BLaER1 (cell line): ENCODE measurements around the gene PPP1R7.
"Not testable (repeated sequence)": the region's sequence is repeated elsewhere in the genome, so short reads cannot be mapped to it uniquely, and the experiment has no call there.

Source experiments
- H3K27ac ChIP-seq: shearing (Covaris generic); formaldehyde crosslinking; 2 replicates; pipeline ENCODE4 v1.8.1; 2022
- H3K27me3 ChIP-seq: shearing (Covaris generic); formaldehyde crosslinking; 2 replicates; pipeline ENCODE4 v1.8.1; 2022
- H3K36me3 ChIP-seq: shearing (Covaris generic); formaldehyde crosslinking; 2 replicates; pipeline ENCODE4 v1.8.1; 2022
- H3K4me1 ChIP-seq: shearing (Covaris generic); formaldehyde crosslinking; 2 replicates; pipeline ENCODE4 v1.8.1; 2022
- H3K4me2 ChIP-seq: shearing (Covaris generic); formaldehyde crosslinking; 2 replicates; pipeline ENCODE4 v1.8.1; 2022
- H3K4me3 ChIP-seq: shearing (Covaris generic); formaldehyde crosslinking; 2 replicates; pipeline ENCODE4 v1.8.1; 2022
- H3K9ac ChIP-seq: shearing (Covaris generic); formaldehyde crosslinking; 2 replicates; pipeline ENCODE4 v1.8.1; 2022
- H3K9me3 ChIP-seq: shearing (Covaris generic); formaldehyde crosslinking; 2 replicates; pipeline ENCODE4 v1.8.1; 2022
- H4K20me1 ChIP-seq: shearing (Covaris generic); formaldehyde crosslinking; 2 replicates; pipeline ENCODE4 v1.8.1; 2022
- Cebpa-rat ChIP-seq: shearing (Covaris generic); IDR thresholded peaks from 2 replicates; pipeline ENCODE4 v1.8.1; 2022

The PPP1R7 gene, protein sequence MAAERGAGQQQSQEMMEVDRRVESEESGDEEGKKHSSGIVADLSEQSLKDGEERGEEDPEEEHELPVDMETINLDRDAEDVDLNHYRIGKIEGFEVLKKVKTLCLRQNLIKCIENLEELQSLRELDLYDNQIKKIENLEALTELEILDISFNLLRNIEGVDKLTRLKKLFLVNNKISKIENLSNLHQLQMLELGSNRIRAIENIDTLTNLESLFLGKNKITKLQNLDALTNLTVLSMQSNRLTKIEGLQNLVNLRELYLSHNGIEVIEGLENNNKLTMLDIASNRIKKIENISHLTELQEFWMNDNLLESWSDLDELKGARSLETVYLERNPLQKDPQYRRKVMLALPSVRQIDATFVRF

DNA sequence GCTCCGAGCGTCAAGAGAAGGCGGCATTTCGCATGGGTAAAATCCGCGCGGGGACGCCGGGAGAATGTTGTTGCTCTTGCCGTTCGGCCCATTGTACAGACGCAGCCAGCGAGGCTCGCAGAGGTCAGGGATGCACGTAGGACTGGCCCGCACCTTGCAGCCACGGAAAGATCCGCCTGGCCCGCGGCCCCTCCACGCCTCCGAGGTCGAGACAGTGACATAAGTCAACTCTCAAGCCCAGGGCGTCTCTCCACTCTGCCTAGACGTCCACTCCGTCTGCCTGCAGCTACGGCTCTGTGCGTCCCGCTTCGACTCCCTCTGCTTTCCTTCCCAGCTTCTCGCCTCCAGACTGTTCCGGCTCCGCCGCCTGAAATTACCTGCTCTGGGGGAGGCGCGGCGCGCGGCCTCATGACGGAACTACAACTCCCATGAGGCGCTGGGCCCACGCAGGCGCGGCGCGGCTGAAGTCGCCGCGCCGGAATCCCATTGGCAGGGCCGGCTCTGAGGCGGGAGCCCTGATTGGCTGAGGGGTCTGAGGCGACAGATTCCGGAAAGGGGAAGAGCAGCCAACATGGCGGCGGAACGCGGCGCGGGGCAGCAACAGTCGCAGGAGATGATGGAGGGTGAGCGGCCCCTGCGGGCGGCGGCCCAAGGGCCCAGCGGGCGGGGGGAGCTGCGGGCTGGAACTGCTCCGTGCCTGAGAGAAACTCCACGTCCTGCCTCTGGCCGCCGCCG is at the start of gene PPP1R7:
Gene PPP1R7, plus strand, starts transcription at position 543 of the 735 bp plus-strand sequence. Its CDS starts 29 bp downstream, at position 572.
- Histone ChIP-seq H3K4me1 (peaks cover 49% of the 10 kb centered on the region), H3K9ac (peak within 1 kb of the TSS; percentile 84), H3K27me3 (no peaks in the 10 kb centered on the region), H3K9me3 (no peaks in the 10 kb centered on the region), H3K4me2 (peak within 1 kb of the TSS; percentile 98), H3K27ac (peak within 1 kb of the TSS; percentile 82), H4K20me1 (peaks cover 44% of the 10 kb centered on the region), H3K4me3 (peak within 1 kb of the TSS; percentile 93), H3K36me3 (peaks cover 19% of the 10 kb centered on the region)
- TF ChIP-seq Cebpa-rat = no peak

DNA sequence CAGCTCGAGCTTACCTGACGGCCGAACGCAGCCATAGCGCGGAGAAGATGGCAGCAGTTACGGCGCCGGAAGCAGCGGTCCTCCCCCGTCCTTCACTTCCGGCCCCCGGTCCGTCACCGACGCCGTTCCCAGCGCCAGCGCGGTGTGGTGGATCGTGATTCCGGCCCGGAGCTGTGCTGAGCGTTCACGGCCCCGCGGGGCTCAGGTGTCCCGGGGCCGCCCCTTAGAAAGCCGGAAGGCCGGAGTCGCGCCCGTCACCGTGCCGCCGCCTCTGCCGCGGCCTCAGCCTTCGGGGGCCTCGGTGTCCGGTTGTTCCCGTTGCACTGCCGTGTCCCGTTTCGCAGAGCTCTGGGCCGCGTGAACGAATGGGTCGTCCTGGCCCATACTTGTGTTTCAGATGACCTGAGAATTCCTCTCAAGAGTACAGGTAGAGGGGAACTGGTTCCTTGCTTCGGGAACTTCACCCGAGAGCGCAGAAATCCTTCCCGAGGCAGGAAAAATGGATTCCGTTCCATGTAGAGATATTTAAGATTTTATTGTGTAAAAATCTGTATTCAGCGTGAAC is 47.9 kb upstream of the PPP1R7 start, which contains the start of gene MTERF4:
Gene MTERF4, minus strand, starts transcription at position 49 of the 565 bp plus-strand sequence. Its CDS starts 14 bp downstream, at position 35.
- Histone ChIP-seq H3K9me3 (no peaks in the 10 kb centered on the region), H3K9ac (peak within 1 kb of the TSS; percentile 89), H3K36me3 (peaks cover 49% of the 10 kb centered on the region), H3K4me2 (peak within 1 kb of the TSS; percentile 97), H4K20me1 (peaks cover 23% of the 10 kb centered on the region), H3K27me3 (no peaks in the 10 kb centered on the region), H3K4me1 (peaks cover 46% of the 10 kb centered on the region), H3K4me3 (peak within 1 kb of the TSS; percentile 85), H3K27ac (peak within 1 kb of the TSS; percentile 91)
- TF ChIP-seq Cebpa-rat = no peak

DNA sequence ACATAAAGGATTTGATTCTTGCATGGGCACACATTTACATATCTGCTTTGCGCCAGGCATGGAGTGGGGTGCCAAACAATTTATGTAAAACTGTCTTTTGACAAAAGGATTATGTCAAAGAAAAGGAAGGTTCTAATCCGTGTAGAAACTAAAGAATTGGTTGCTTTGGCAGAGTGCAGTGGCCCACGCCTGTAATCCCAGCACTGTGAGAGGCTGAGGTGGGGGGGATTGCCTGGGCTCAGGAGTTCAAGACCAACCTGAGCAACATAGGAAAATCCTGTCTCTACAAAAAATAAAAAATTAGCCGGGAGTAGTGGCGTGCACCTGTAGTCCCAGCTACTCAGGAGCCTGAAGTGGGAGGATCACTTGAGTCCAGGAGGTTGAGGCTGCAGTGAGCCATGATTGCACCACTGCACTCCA is 47.1 kb upstream of the PPP1R7 start:
- Histone ChIP-seq H3K4me1 (peaks cover 48% of the 10 kb centered on the region), H3K4me3 (peak overlapping the region; percentile 85), H3K4me2 (peak overlapping the region; percentile 97), H4K20me1 (peaks cover 15% of the 10 kb centered on the region), H3K27me3 (no peaks in the 10 kb centered on the region), H3K9me3 (no peaks in the 10 kb centered on the region), H3K36me3 (peaks cover 49% of the 10 kb centered on the region), H3K9ac (peak overlapping the region; percentile 89), H3K27ac (peak overlapping the region; percentile 91)
- TF ChIP-seq Cebpa-rat = no peak

DNA sequence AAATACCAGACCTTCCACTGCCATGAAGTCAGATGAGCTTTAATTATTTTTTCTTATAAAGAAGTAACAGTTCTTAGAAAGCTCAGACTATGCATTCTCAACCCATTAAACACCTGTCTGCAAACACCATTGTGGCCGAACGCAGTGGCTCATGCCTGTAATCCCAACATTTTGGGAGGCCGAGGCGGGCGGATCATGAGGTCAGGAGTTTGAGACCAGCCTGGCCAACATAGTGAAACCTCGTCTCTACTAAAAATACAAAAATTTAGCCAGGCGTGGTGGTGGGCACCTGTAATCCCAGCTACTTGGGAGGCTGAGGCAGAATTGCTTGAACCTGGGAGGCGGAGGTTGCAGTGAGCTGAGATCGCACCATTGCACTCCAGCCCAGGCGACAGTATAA is 45.7 kb upstream of the PPP1R7 start:
- H3K4me2 ChIP-seq, H3K4me3 ChIP-seq, H3K9ac ChIP-seq, H4K20me1 ChIP-seq, H3K27ac ChIP-seq, H3K27me3 ChIP-seq, H3K9me3 ChIP-seq: not testable (repeated sequence)
- peaks cover 59% of the 10 kb centered on the region for H3K4me1 ChIP-seq
- peaks cover 45% of the 10 kb centered on the region for H3K36me3 ChIP-seq

DNA sequence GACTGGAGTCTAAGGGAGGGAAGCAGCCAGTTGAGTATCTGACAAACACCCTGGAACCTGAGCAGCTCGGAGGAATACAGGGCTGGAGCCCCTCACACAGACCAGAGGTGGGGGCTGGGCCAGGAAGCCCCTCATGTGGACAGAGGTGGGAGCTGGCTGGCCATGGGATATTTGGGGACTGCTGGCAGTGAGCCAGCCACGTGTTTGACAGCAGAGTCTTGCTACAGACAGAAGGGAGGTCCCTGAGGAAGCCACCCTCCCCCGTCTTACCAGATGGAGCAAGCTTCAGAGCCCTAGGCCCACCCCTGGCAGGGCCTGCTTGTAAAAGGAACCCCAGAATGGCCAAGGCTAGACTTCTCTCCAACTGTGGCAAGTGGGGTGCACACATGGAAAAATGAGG is 44.6 kb upstream of the PPP1R7 start:
- H3K36me3 ChIP-seq = peaks cover 41% of the 10 kb centered on the region
- H4K20me1 ChIP-seq = no peaks in the 10 kb centered on the region
- no peaks in the 10 kb centered on the region for H3K9me3 ChIP-seq
- H3K4me1 ChIP-seq = peaks cover 60% of the 10 kb centered on the region
- peak overlapping the region; percentile 49 for H3K4me2 ChIP-seq
- peak overlapping the region; percentile 36; the same call in 1 of the 2 replicates for H3K9ac ChIP-seq
- TF ChIP-seq Cebpa-rat = no peak
- H3K27ac ChIP-seq = no peak overlapping the region
- no peak overlapping the region for H3K4me3 ChIP-seq
- no peaks in the 10 kb centered on the region for H3K27me3 ChIP-seq

DNA sequence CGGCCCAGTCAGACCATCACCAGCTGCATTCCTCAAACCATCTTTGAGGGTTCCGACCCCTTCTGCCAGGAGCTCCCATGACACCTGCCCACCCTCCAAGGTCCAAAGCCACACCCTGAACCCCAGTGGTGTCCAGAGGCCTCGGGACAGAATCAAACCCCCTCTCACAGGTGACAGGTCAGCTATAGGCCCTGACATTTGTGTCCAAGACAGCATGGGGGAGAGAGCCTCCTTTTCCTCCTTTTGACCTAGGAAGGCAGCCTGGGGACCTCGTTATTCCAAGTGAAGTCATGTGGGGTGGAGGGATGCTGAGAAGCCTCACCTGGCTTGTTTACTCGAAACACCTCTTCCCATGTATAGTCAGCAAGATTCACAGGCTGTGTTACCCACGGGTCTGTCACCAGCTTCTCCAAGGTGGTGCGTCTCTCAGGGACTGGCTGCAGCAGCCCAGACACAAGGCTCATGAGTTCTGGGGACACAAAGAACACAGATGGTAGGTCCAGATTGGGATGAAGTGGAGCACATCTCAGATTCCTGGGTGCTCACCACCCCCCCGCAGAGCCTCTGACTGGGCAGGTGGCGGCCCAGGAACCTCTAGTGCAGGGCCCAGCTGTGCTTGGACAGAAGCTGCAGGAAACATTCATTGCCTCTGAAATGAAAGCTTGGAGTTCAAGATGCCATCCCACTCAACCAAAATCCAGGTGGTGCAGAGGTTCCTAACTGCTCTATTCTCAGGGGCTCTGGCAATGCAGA is 43.1 kb upstream of the PPP1R7 start:
- Histone ChIP-seq H4K20me1 (no peaks in the 10 kb centered on the region), H3K4me1 (peaks cover 65% of the 10 kb centered on the region), H3K27me3 (no peaks in the 10 kb centered on the region), H3K4me2 (no peak overlapping the region), H3K9me3 (no peaks in the 10 kb centered on the region), H3K36me3 (peaks cover 44% of the 10 kb centered on the region), H3K9ac (no peak overlapping the region), H3K27ac (no peak overlapping the region), H3K4me3 (no peak overlapping the region)
- TF ChIP-seq Cebpa-rat = no peak

DNA sequence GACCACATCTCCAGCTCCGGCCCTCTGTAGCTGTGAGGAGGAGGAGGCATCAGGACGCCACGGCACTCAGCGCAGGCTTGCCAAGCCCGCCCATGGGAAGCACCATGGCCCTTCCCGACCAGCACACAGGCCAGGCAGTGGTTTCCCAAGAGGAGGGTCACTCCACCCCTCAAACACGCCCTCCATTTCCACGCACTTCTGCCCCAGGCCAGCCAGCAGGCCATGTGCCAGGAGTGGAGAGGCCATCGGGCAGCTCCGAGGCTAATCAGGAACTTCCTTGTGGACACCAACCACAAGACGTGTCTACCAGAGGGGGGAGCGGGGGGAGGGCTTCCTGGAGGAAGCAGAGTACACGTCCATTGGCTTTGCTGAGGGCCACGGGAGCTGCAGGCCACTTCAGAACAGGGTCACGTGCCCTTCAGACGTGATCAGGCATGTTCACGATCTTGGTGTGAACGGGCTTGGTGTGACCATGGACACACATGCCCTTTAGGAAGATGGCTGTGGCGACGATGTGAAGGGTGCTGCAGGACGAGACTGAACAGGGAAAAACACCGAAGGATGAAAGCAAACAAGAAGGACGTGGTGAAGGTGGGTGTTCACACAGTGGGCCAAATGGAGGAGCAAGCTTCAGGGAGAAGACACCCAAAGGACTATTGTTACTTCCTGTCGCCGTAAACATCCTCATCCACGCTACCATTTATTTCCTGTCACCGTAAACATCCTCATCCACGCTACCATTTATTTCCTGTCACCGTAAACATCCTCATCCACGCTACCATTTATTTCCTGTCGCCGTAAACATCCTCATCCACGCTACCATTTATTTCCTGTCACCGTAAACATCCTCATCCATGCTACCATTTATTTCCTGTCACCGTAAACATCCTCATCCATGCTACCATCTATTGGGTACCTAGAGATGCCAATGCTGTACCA is 41.7 kb upstream of the PPP1R7 start:
- Histone ChIP-seq H3K4me3 (no peak overlapping the region), H3K9me3 (no peaks in the 10 kb centered on the region), H4K20me1 (no peaks in the 10 kb centered on the region), H3K36me3 (peaks cover 54% of the 10 kb centered on the region), H3K4me1 (peaks cover 61% of the 10 kb centered on the region), H3K27me3 (no peaks in the 10 kb centered on the region), H3K9ac (no peak overlapping the region), H3K27ac (peak overlapping the region; percentile 20; the same call in 1 of the 2 replicates), H3K4me2 (peak overlapping the region; percentile 64)
- TF ChIP-seq Cebpa-rat = no peak

DNA sequence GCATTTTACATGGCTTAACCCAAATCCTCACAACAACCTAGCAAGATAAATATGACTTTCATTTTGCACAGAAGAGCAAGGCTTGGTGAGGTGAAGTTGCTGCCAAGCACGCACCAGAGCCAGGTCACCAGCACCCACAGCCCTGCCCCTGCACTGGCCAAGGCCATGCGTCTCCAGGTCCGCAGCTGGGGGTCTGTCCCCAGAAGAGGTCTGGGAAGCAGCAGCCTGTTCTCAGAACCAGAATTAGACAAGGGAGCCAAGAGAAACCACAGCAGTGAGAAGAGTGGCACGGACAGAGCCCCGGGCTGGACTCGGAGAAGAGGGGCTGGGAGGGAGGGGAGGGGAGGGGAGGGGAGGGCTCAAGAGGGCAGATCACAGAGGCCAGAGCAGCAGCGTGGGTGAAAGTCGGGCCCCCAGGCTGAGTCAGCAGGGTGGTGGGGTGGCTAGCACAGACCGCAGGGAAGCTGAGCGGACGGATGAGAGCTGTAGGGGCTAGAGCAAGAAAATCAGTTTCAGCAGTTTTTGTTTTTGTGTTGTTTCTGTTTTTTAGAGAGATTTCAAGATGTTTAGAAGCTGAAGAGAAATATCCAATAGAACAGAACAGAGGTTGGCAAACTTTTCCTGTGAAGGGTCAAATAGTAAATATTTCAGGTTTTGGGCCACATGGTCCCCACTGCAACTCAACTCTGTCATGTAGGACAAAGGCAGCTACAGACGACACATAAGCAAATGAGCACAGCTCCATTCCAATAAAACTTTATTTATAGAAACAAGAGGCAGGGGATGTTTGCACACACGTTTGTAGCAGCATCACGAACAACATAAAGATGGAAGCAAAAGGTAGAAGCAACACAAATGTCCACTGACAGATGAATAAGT is 40.8 kb upstream of the PPP1R7 start:
- no peak overlapping the region for H3K27ac ChIP-seq
- H3K36me3 ChIP-seq = peaks cover 63% of the 10 kb centered on the region
- peak overlapping the region; percentile 64 for H3K4me2 ChIP-seq
- H3K27me3 ChIP-seq = no peaks in the 10 kb centered on the region
- no peaks in the 10 kb centered on the region for H3K9me3 ChIP-seq
- no peak overlapping the region for H3K9ac ChIP-seq
- peaks cover 58% of the 10 kb centered on the region for H3K4me1 ChIP-seq
- no peak for TF ChIP-seq Cebpa-rat
- no peak overlapping the region for H3K4me3 ChIP-seq
- no peaks in the 10 kb centered on the region for H4K20me1 ChIP-seq
